Neural progenitor cell (in vitro differentiated cells): ENCODE data around the gene DOK5. TPM values are rescaled to one million over a fixed set of nuclear protein-coding genes. Genes with fewer than 3 reads are reported as not detected.

Source experiments
- DNase-seq: peaks from one replicate; pipeline ENCODE4 v3.0.0-alpha.2; 2016; ENCODE audit warnings: low spot score
- H2AFZ ChIP-seq: fragments of 200-600 bp; sonication (generic); replicated peaks from 2 replicates; pipeline ENCODE4 v1.6.1; 2016; ENCODE audit warnings: antibody characterized with exemption
- H3F3A ChIP-seq: fragments of 200-600 bp; sonication (generic); 2 replicates; pipeline ENCODE4 v1.6.1; 2016; ENCODE audit warnings: antibody characterized with exemption, low read depth
- H3K27ac ChIP-seq: fragments of 200-600 bp; sonication (generic); 2 replicates; pipeline ENCODE4 v1.5.1; 2016; ENCODE audit warnings: mild to moderate bottlenecking
- H3K27me3 ChIP-seq: fragments of 200-600 bp; sonication (generic); 2 replicates; pipeline ENCODE4 v1.6.1; 2016; ENCODE audit warnings: mild to moderate bottlenecking, moderate library complexity
- H3K36me3 ChIP-seq: fragments of 200-600 bp; sonication (generic); 2 replicates; pipeline ENCODE4 v1.5.1; 2016
- H3K4me1 ChIP-seq: fragments of 200-600 bp; sonication (generic); 2 replicates; pipeline ENCODE4 v1.6.1; 2016; ENCODE audit warnings: mixed run types
- H3K4me2 ChIP-seq: fragments of 200-600 bp; sonication (generic); 2 replicates; pipeline ENCODE4 v1.6.1; 2016
- H3K4me3 ChIP-seq: fragments of 200-600 bp; sonication (generic); 2 replicates; pipeline ENCODE4 v1.5.1; 2016
- H3K79me2 ChIP-seq: fragments of 200-600 bp; sonication (generic); 2 replicates; pipeline ENCODE4 v1.6.1; 2016; ENCODE audit warnings: low read depth
- H3K9ac ChIP-seq: fragments of 200-600 bp; sonication (generic); 2 replicates; pipeline ENCODE4 v1.6.1; 2016
- H3K9me3 ChIP-seq: fragments of 200-600 bp; sonication (generic); 2 replicates; pipeline ENCODE4 v1.5.1; 2016; ENCODE audit warnings: low read depth
- H4K20me1 ChIP-seq: fragments of 200-600 bp; sonication (generic); 2 replicates; pipeline ENCODE4 v1.6.1; 2016; ENCODE audit warnings: low read depth
- H3K27ac Mint-ChIP-seq: 3 replicates; pipeline ENCODE4 v1.8.0; 2021; ENCODE audit warnings: mixed read lengths
- H3K27me3 Mint-ChIP-seq: 2 replicates; pipeline ENCODE4 v1.8.0; 2022; ENCODE audit warnings: low read depth, mild to moderate bottlenecking, inconsistent platforms, moderate library complexity, mixed read lengths; ENCODE audit not compliant: insufficient read depth
- H3K36me3 Mint-ChIP-seq: 3 replicates; pipeline ENCODE4 v1.8.0; 2021; ENCODE audit warnings: mixed read lengths
- H3K4me1 Mint-ChIP-seq: 3 replicates; pipeline ENCODE4 v1.8.0; 2021; ENCODE audit warnings: mixed read lengths
- H3K4me3 Mint-ChIP-seq: 3 replicates; pipeline ENCODE4 v1.8.0; 2021; ENCODE audit warnings: mild to moderate bottlenecking, moderate library complexity, mixed read lengths
- H3K9me3 Mint-ChIP-seq: 3 replicates; pipeline ENCODE4 v1.8.0; 2020; ENCODE audit warnings: mixed read lengths
- CTCF ChIP-seq: fragments of 200-600 bp; sonication (generic); IDR thresholded peaks from 2 replicates; pipeline ENCODE4 v1.5.1; 2017; ENCODE audit warnings: antibody characterized with exemption, mild to moderate bottlenecking
- EZH2 ChIP-seq: fragments of 200-600 bp; sonication (generic); IDR thresholded peaks from 2 replicates; pipeline ENCODE4 v1.6.1; 2017; ENCODE audit warnings: antibody characterized with exemption, mild to moderate bottlenecking, moderate library complexity
- EZH2phosphoT487 ChIP-seq: fragments of 200-600 bp; sonication (generic); IDR thresholded peaks from 2 replicates; pipeline ENCODE4 v1.6.1; 2017; ENCODE audit warnings: antibody characterized with exemption
- total RNA-seq: library from RNA; depleted of rRNA; stranded (reverse); fragments of >200 nt; gene quantifications from 2 replicates; pipeline ENCODE4 v1.2.3, GENCODE V29; 2015; ENCODE audit warnings: low replicate concordance

DOK5 gene
- total RNA-seq, 1 donor from 2014 or later = 3.1 TPM

DNA sequence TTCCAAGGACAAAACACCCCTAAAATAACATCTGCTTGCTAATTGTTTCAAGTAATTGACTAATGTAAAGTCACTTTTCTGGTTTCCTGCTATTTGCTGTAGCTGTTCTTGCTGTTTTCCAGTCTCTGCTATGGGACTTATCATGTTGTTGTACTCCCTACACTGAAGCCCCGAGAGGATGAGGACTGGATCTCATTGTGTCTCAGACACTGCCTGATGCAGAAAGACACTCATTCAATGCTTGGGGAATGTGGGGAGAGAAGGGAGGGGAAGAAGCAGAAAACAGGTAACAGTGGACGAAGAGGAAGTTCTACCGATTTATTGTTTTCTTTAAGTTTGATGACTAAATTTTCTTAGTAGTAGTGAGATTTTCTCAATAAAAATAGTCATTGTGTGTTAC is 79.8 kb downstream of the DOK5 start:
- Mint-ChIP-seq H3K4me3 (no peak overlapping the region), H3K9me3 (peaks cover 2% of the 10 kb centered on the region)

DNA sequence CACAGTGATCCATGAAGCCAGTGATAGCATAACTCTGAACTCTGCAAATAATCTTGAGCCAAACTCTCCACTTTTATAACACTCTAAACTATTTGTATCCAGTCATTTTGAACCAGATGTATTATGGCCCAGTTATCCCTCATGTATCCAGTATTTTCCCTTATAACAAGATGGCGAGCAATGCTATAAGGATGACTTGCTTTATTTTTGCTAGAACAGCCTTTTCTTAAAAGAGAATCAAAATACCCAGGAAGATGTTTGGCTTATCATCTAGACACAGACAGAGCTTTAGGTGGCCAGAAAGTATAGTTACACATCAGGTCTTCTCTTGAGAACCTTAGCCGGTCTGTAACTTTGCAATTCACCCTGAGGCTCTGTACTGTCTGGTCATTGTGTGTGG is 81.0 kb downstream of the DOK5 start:
- Mint-ChIP-seq H3K27me3 (no peaks in the 10 kb centered on the region), H3K9me3 (peaks cover 4% of the 10 kb centered on the region), H3K27ac (no peak overlapping the region), H3K36me3 (peaks cover 51% of the 10 kb centered on the region), H3K4me3 (no peak overlapping the region), H3K4me1 (no peaks in the 10 kb centered on the region)
- Histone ChIP-seq H3K9ac (no peak overlapping the region), H3K36me3 (no peaks in the 10 kb centered on the region), H4K20me1 (no peaks in the 10 kb centered on the region), H2AFZ (no peak overlapping the region), H3K4me1 (no peaks in the 10 kb centered on the region), H3F3A (no peaks in the 10 kb centered on the region), H3K4me2 (no peak overlapping the region), H3K4me3 (no peak overlapping the region), H3K27ac (no peak overlapping the region), H3K27me3 (no peaks in the 10 kb centered on the region), H3K9me3 (no peaks in the 10 kb centered on the region), H3K79me2 (no peaks in the 10 kb centered on the region)
- DNase-seq = no peak
- no peak for TF ChIP-seq EZH2
- TF ChIP-seq CTCF = no peak
- no peak for TF ChIP-seq EZH2phosphoT487

More for the DNA sequence above, 79.8 kb downstream of the DOK5 start:
- no peaks in the 10 kb centered on the region for H3K27me3 ChIP-seq
- H3K4me2 ChIP-seq = no peak overlapping the region
- H3K4me3 ChIP-seq = no peak overlapping the region
- H3K4me1 ChIP-seq = no peaks in the 10 kb centered on the region
- no peaks in the 10 kb centered on the region for H4K20me1 ChIP-seq
- Mint-ChIP-seq H3K27me3 (no peaks in the 10 kb centered on the region), H3K27ac (no peak overlapping the region), H3K36me3 (peaks cover 47% of the 10 kb centered on the region), H3K4me1 (no peaks in the 10 kb centered on the region)
- no peaks in the 10 kb centered on the region for H3F3A ChIP-seq
- H3K36me3 ChIP-seq = no peaks in the 10 kb centered on the region
- no peaks in the 10 kb centered on the region for H3K79me2 ChIP-seq
- H2AFZ ChIP-seq = peak overlapping the region; percentile 36
- DNase-seq = peak; percentile 27
- H3K9ac ChIP-seq = no peak overlapping the region
- no peak overlapping the region for H3K27ac ChIP-seq
- no peaks in the 10 kb centered on the region for H3K9me3 ChIP-seq
- no peak for TF ChIP-seq EZH2phosphoT487
- no peak for TF ChIP-seq CTCF
- TF ChIP-seq EZH2 = no peak

DNA sequence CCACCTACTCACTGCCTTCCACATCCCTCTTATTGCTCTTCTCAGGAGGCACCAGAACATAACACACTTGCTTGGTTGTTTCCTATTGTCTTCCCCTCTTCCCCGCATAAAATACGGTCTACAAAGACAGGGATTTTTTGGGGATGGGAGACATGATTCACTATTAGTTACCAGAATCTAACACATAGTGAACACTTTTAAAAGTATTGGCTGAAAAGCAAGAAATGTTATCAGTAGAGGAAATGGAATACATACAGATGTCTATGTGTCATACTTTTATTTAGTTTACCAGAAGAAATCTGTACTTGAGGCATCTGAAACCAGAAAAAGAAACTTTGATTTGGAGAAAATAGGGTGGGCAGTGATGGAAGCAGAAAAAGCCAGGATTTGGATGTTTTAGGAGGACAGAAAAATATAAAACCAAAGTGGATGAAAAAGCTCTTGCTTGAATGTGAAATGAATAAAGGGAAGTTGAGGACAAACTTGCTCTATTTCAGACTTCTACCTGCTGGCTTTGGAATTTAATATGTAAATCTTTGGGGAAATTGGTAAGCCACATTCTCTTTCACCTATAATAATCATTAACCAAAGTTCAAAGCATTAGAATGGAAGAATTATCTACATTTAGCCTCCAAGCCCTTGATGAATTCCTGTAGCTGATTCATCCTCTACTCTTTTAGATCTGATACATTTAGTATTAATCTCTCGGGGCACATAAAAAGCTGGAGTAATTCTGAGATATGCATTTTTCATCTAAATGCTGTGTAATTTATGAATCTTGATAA is 82.6 kb downstream of the DOK5 start:
- Histone ChIP-seq H3K27me3 (no peaks in the 10 kb centered on the region), H3K79me2 (no peaks in the 10 kb centered on the region), H4K20me1 (no peaks in the 10 kb centered on the region), H3K27ac (no peak overlapping the region), H3K9me3 (no peaks in the 10 kb centered on the region), H3K9ac (no peak overlapping the region), H3K4me1 (no peaks in the 10 kb centered on the region), H3K4me2 (no peak overlapping the region), H3K4me3 (no peak overlapping the region), H2AFZ (no peak overlapping the region), H3K36me3 (no peaks in the 10 kb centered on the region), H3F3A (no peaks in the 10 kb centered on the region)
- Mint-ChIP-seq H3K4me1 (no peaks in the 10 kb centered on the region), H3K36me3 (peaks cover 56% of the 10 kb centered on the region), H3K9me3 (peaks cover 4% of the 10 kb centered on the region), H3K27ac (no peak overlapping the region), H3K4me3 (no peak overlapping the region), H3K27me3 (peaks cover 3% of the 10 kb centered on the region)
- DNase-seq = no peak
- TF ChIP-seq CTCF = no peak
- no peak for TF ChIP-seq EZH2phosphoT487
- TF ChIP-seq EZH2 = no peak
